ENCODE data around the gene ACAP3.

DNA sequence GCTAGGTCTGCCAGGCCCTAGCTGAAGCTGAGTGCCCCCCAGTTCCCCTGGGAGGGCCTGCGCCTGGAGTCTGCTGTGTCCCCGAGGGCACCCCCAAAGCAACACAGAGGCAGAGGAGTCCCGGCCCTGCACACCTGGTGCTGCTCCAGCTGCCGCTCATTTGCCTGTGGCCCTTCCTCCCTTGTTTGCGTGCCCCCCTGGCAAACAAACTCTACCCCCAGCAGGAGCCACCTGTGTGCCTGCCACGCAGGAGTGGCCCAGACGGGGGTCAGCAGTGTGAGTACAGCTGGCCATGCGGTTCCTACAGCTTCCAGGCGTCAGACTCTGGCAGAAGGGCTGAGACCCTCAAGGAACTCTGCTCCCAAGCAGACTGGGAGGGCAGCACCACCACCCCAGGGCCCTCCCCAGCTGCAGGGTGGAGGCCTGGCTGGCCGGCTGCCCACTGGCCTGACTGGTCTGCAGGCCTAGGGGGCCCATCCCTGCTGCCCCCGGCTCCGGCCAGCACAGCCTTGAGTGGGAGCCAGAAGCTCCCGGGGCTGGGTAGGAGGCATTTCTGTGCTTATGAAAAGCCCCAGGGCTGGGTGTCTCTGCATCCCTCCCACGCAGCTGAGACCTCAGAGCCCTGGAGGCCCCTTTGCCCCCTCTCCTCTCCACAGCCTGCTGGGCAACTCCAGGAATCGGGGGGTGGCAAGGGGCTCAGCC lies 22.8 kb upstream of the ACAP3 start:
- TF ChIP-seq, protein P1, sequence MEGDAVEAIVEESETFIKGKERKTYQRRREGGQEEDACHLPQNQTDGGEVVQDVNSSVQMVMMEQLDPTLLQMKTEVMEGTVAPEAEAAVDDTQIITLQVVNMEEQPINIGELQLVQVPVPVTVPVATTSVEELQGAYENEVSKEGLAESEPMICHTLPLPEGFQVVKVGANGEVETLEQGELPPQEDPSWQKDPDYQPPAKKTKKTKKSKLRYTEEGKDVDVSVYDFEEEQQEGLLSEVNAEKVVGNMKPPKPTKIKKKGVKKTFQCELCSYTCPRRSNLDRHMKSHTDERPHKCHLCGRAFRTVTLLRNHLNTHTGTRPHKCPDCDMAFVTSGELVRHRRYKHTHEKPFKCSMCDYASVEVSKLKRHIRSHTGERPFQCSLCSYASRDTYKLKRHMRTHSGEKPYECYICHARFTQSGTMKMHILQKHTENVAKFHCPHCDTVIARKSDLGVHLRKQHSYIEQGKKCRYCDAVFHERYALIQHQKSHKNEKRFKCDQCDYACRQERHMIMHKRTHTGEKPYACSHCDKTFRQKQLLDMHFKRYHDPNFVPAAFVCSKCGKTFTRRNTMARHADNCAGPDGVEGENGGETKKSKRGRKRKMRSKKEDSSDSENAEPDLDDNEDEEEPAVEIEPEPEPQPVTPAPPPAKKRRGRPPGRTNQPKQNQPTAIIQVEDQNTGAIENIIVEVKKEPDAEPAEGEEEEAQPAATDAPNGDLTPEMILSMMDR (IDR thresholded peaks at IDR 0.05), result no peak
- TF ChIP-seq POLR2A (IDR thresholded peaks at IDR 0.05) (no peak), POLR2AphosphoS5 (IDR thresholded peaks at IDR 0.05) (no peak)

Data from prostate gland (tissue), 2 donors.